Stomach (tissue), 4 donors: ENCODE measurements around the gene S100A3.

Source experiments
- CTCF ChIP-seq, 7 experiments: fragments of 450-650 bp in 4 of 7; fragments of 200-600 bp in 3 of 7; sonication (generic) in 3 of 7; IDR thresholded peaks; one replicate each; pipeline ENCODE4 v1.5.1; 2016 to 2019; ENCODE audit warnings: antibody characterized with exemption in 7 of 7, control low read depth in 2 of 7, mild to moderate bottlenecking in 1 of 7
- EP300 ChIP-seq: sonication (generic); formaldehyde crosslinking; IDR thresholded peaks from one replicate; pipeline ENCODE4 v1.6.1; 2017; ENCODE audit warnings: antibody characterized with exemption
- POLR2A ChIP-seq, 4 donors: fragments of 450-650 bp; IDR thresholded peaks; one replicate each; pipeline ENCODE4 v1.6.1; 2016; ENCODE audit warnings: antibody characterized with exemption in 4 of 4, control low read depth in 2 of 4, mild to moderate bottlenecking in 1 of 4, moderate library complexity in 1 of 4
- POLR2AphosphoS5 ChIP-seq, 3 donors: sonication (generic); formaldehyde crosslinking; IDR thresholded peaks; one replicate each; pipeline ENCODE4 v1.6.1; 2016; ENCODE audit warnings: antibody characterized with exemption in 3 of 3

GRCh38 chr1:153546371-153546770 lies 2.7 kb downstream of the S100A3 start:
- TF ChIP-seq CTCF (IDR thresholded peaks at IDR 0.05) (no peak), POLR2AphosphoS5 (IDR thresholded peaks at IDR 0.05) (no peak), POLR2A (IDR thresholded peaks at IDR 0.05) (no peak), EP300 (no peak)
